K562 (cell line): ENCODE data around the gene DOCK7. TPM values are rescaled to one million over a fixed set of nuclear protein-coding genes. Genes with fewer than 3 reads are reported as not detected.
A peak's percentile ranks its signal among the peaks of the same experiment; 100 is the strongest.

ENCODE experiments used
- BCOR ChIP-seq: fragments of 450-650 bp; IDR thresholded peaks from 2 replicates; pipeline ENCODE4 v1.6.1; 2016
- CBFA2T2 ChIP-seq: fragments of 450-650 bp; conservative IDR thresholded peaks from 2 replicates; pipeline ENCODE4 v1.6.1; 2017; ENCODE audit warnings: mild to moderate bottlenecking
- CBX3 ChIP-seq, 2 experiments: IDR thresholded peaks; 1 replicate in 1 of 2; 2 replicates in 1 of 2; pipeline ENCODE4 v1.6.1; 2012; ENCODE audit warnings: inconsistent platforms in 2 of 2, low read length in 2 of 2, borderline replicate concordance in 1 of 2, control low read depth in 1 of 2
- CBX5 ChIP-seq: IDR thresholded peaks from 2 replicates; pipeline ENCODE4 v1.6.1; 2014; ENCODE audit warnings: low read depth, borderline replicate concordance
- CCNT2 ChIP-seq: IDR thresholded peaks from 2 replicates; pipeline ENCODE4 v1.6.1; 2011; ENCODE audit warnings: borderline replicate concordance, low read depth, mild to moderate bottlenecking, moderate library complexity, mixed read lengths, low read length; ENCODE audit not compliant: insufficient read length; ENCODE audit errors: extremely low read depth
- FOXA1 ChIP-seq: fragments of 450-650 bp; IDR thresholded peaks from 2 replicates; pipeline ENCODE4 v1.6.1; 2016; ENCODE audit warnings: mild to moderate bottlenecking, borderline replicate concordance
- FUS ChIP-seq: fragments of 200-400 bp; formaldehyde crosslinking; optimal IDR thresholded peaks from 2 replicates; pipeline ENCODE3; 2017; ENCODE audit warnings: low read depth, low read length
- GABPB1 ChIP-seq: sonication (generic); formaldehyde crosslinking; IDR thresholded peaks from 2 replicates; pipeline ENCODE4 v1.8.0; 2022; ENCODE audit warnings: mild to moderate bottlenecking, missing genetic modification reagents
- HNRNPK ChIP-seq: fragments of 200-400 bp; formaldehyde crosslinking; IDR thresholded peaks from one replicate; pipeline ENCODE4 v1.6.1; 2018; ENCODE audit warnings: mild to moderate bottlenecking, low read depth, low read length; ENCODE audit not compliant: poor library complexity, severe bottlenecking
- ILK ChIP-seq: fragments of 450-650 bp; IDR thresholded peaks from 2 replicates; pipeline ENCODE4 v1.6.1; 2016; ENCODE audit warnings: missing genetic modification characterization, low read depth, mild to moderate bottlenecking, missing compliant biosample characterization, moderate library complexity, borderline replicate concordance
- KLF16 ChIP-seq: IDR thresholded peaks from 2 replicates; pipeline ENCODE4 v1.6.1; 2016; ENCODE audit warnings: antibody characterized with exemption
- MIER1 ChIP-seq: fragments of 450-650 bp; IDR thresholded peaks from 2 replicates; pipeline ENCODE4 v1.6.1; 2016; ENCODE audit warnings: antibody characterized with exemption, mild to moderate bottlenecking, low read depth
- NBN ChIP-seq: fragments of 450-650 bp; IDR thresholded peaks from 2 replicates; pipeline ENCODE4 v1.6.1; 2016; ENCODE audit warnings: low read depth, mild to moderate bottlenecking
- OTX1 ChIP-seq: fragments of 450-650 bp; formaldehyde crosslinking; IDR thresholded peaks from 2 replicates; pipeline ENCODE4 v1.4.0; 2022; ENCODE audit warnings: mild to moderate bottlenecking
- POLR2H ChIP-seq: IDR thresholded peaks from 2 replicates; pipeline ENCODE4 v1.6.1; 2016; ENCODE audit warnings: missing genetic modification characterization, low read depth, mild to moderate bottlenecking, control low read depth, missing compliant biosample characterization, moderate library complexity
- PPARD ChIP-seq: fragments of 250-450 bp; sonication (Bioruptor Pico); IDR thresholded peaks from 2 replicates; pipeline ENCODE4 v1.8.0; 2022; ENCODE audit warnings: inconsistent platforms, mild to moderate bottlenecking, moderate library complexity
- PTBP1 ChIP-seq: fragments of 200-400 bp; formaldehyde crosslinking; IDR thresholded peaks from 2 replicates; pipeline ENCODE4 v1.6.1; 2017; ENCODE audit warnings: low read depth, low read length
- RAD51 ChIP-seq: fragments of 450-650 bp; IDR thresholded peaks from 2 replicates; pipeline ENCODE4 v1.7.1; 2016; ENCODE audit warnings: low read depth, mild to moderate bottlenecking, borderline replicate concordance
- RB1 ChIP-seq: fragments of 450-650 bp; IDR thresholded peaks from 2 replicates; pipeline ENCODE4 v1.6.1; 2017; ENCODE audit warnings: low read depth, mild to moderate bottlenecking
- RBM17 ChIP-seq: fragments of 200-400 bp; formaldehyde crosslinking; IDR thresholded peaks from 2 replicates; pipeline ENCODE4 v1.6.1; 2017; ENCODE audit warnings: low read depth, mild to moderate bottlenecking, low read length, borderline replicate concordance
- RBM25 ChIP-seq: fragments of 200-400 bp; formaldehyde crosslinking; IDR thresholded peaks from 2 replicates; pipeline ENCODE4 v1.6.1; 2018; ENCODE audit warnings: low read length, low read depth, moderate library complexity; ENCODE audit not compliant: severe bottlenecking
- SP2 ChIP-seq: IDR thresholded peaks from 2 replicates; pipeline ENCODE4 v1.6.1; 2011; ENCODE audit warnings: mild to moderate bottlenecking, low read depth, low read length, moderate library complexity; ENCODE audit not compliant: poor library complexity, severe bottlenecking; ENCODE audit errors: extremely low read depth
- TEAD4 ChIP-seq, 2 experiments: sonication (generic) in 1 of 2; formaldehyde crosslinking in 1 of 2; IDR thresholded peaks; 2 replicates each; pipeline versions ENCODE4 v1.6.1 to v1.8.0; 2012 to 2022; ENCODE audit warnings: borderline replicate concordance in 1 of 2, inconsistent platforms in 1 of 2, low read length in 1 of 2, mild to moderate bottlenecking in 1 of 2, missing genetic modification reagents in 1 of 2
- VEZF1 ChIP-seq: fragments of 200-800 bp; sonication (Bioruptor generic); IDR thresholded peaks from 2 replicates; pipeline ENCODE4 v1.6.1; 2017; ENCODE audit warnings: missing genetic modification characterization, missing compliant biosample characterization
- ZBTB17 ChIP-seq: fragments of 450-650 bp; formaldehyde crosslinking; IDR thresholded peaks from 2 replicates; pipeline ENCODE4 v1.4.0; 2020; ENCODE audit warnings: mild to moderate bottlenecking
- ZNF212 ChIP-seq: fragments of 450-650 bp; formaldehyde crosslinking; IDR thresholded peaks from 2 replicates; pipeline ENCODE4 v1.4.0; 2020; ENCODE audit warnings: mild to moderate bottlenecking
- ZSCAN29 ChIP-seq: fragments of 450-650 bp; IDR thresholded peaks from 2 replicates; pipeline ENCODE4 v1.6.1; 2017
- polyA plus RNA-seq, 8 experiments: library from polyadenylated mRNA; depleted of rRNA in 4 of 8; stranded (reverse) in 5 of 8; unstranded in 3 of 8; fragments of >200 nt; fragmentation: Nextera tagmentation in 2 of 8; fragmentation: Illumina TruSeq in 1 of 8; extraction: Ambion mirVana in 2 of 8; extraction: Trizol in 1 of 8; gene quantifications; 2 replicates each; pipeline versions ENCODE4 v1.2.1 to v1.2.3, GENCODE V29; 2011 to 2014; ENCODE audit warnings: inconsistent platforms in 1 of 8, missing spikeins in 1 of 8
- total RNA-seq, 7 experiments: library from RNA; depleted of rRNA in 6 of 7; stranded (reverse); fragments of >200 nt in 6 of 7; fragmentation: Illumina TruSeq in 2 of 7; extraction: Trizol in 2 of 7; gene quantifications; 2 replicates each; pipeline versions ENCODE4 v1.2.1 to v1.2.3, GENCODE V29; 2011 to 2021; ENCODE audit warnings: low replicate concordance in 1 of 7
- TF ChIP-seq, protein P1 (sequence below): fragments of 250-450 bp; sonication (Bioruptor Pico); IDR thresholded peaks from 2 replicates; pipeline ENCODE4 v1.4.0; 2020; ENCODE audit warnings: borderline replicate concordance

DOCK7 gene
- total and polyA plus RNA-seq, 9 of the 15 experiments (the other 6 are each of a cell fraction or from before 2014, with no cell fraction given): 4.9 to 35.1 (median 12.6) TPM

DNA sequence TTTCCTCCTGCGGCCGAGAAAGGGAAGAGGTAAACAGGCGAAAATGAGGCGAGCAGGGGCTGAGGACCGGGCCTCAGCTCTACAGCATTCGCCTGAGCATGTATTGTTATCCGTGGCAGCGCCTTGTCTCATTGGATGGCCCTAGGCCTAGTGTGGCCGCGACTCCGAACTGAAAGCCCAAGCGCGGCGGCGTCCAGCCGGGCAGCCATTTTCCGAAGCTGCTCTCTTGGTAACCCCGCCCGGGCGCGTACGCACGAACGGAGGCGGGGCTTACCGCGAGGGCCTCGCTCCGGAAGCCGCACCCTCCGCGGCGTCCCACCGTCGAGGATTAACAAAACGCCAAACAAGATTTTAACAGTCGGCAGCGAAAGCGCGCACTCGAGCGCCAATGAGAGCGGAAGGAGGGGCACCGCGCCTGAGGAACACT lies 252.1 kb downstream of the DOCK7 start (continued):
- TF ChIP-seq OTX1 (CRISPR knock-in tag): no peak
- TF ChIP-seq RB1: peak; percentile 77
- no peak for TF ChIP-seq RBM25
- 0 out of 2 replicates have a peak, but pooled peaks have one; percentile 40 for TF ChIP-seq ZBTB17 (CRISPR knock-in tag)
- TF ChIP-seq PTBP1: no peak
- TF ChIP-seq VEZF1 (CRISPR knock-in tag): peak; percentile 65; the same call in 1 of the 2 replicates
- no peak for TF ChIP-seq FOXA1
- TF ChIP-seq CCNT2: peak; percentile 77
- TF ChIP-seq POLR2H (tag): peak; percentile 94
- TF ChIP-seq RBM17: no peak
- no peak for TF ChIP-seq ILK (tag)
- TF ChIP-seq KLF16: no peak
- no peak for TF ChIP-seq CBX5
- no peak for TF ChIP-seq CBX3 (IDR thresholded peaks at IDR 0.05; ENCODE audit: borderline replicate concordance in 1 of 2, low read length in 2 of 2)
- no peak for TF ChIP-seq HNRNPK
- peak; percentile 41 for TF ChIP-seq SP2
- TF ChIP-seq TEAD4 (IDR thresholded peaks at IDR 0.05; ENCODE audit: low read length): peak; percentile 30; the same call in 1 of the 2 replicates
- no peak for TF ChIP-seq TEAD4 (CRISPR knock-in tag; IDR thresholded peaks at IDR 0.05; ENCODE audit: borderline replicate concordance)
- TF ChIP-seq BCOR: no peak
- TF ChIP-seq ZNF212 (CRISPR knock-in tag): no peak
- TF ChIP-seq, protein P1, sequence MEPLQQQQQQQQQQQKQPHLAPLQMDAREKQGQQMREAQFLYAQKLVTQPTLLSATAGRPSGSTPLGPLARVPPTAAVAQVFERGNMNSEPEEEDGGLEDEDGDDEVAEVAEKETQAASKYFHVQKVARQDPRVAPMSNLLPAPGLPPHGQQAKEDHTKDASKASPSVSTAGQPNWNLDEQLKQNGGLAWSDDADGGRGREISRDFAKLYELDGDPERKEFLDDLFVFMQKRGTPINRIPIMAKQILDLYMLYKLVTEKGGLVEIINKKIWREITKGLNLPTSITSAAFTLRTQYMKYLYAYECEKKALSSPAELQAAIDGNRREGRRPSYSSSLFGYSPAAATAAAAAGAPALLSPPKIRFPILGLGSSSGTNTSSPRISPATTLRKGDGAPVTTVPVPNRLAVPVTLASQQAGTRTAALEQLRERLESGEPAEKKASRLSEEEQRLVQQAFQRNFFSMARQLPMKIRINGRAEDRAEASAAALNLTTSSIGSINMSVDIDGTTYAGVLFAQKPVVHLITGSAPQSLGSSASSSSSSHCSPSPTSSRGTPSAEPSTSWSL (CRISPR knock-in tag): no peak
- TF ChIP-seq MIER1: no peak
- no peak for TF ChIP-seq RAD51
- TF ChIP-seq FUS: no peak
- no peak for TF ChIP-seq PPARD (CRISPR knock-in tag)
- TF ChIP-seq GABPB1: peak; percentile 66
- no peak for TF ChIP-seq ZSCAN29
- 0 out of 2 replicates have a peak, but pooled peaks have one; percentile 15 for TF ChIP-seq NBN
- TF ChIP-seq CBFA2T2: no peak
